ENCODE data around the gene SORCS3.

DNA sequence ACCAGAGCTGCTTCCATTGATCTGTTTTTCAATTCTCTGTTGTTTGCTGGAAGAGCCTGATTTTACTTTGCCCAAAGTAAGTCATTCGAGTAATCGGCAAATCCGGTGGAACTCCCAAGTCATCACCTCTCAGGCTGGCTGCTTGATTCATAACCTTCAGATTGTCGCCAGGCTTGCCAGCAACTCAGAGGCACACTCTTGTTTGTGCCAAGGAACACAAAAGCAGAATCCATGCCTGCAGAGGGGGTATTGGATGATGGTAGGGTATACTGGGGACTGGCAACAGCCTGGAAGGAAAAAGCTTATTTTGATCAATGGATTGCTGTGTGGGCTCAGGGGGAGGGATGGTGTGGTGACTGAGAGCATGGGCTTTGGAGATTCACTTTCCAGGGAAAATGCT lies 542.4 kb downstream of the SORCS3 start:
- TF ChIP-seq, protein P1, sequence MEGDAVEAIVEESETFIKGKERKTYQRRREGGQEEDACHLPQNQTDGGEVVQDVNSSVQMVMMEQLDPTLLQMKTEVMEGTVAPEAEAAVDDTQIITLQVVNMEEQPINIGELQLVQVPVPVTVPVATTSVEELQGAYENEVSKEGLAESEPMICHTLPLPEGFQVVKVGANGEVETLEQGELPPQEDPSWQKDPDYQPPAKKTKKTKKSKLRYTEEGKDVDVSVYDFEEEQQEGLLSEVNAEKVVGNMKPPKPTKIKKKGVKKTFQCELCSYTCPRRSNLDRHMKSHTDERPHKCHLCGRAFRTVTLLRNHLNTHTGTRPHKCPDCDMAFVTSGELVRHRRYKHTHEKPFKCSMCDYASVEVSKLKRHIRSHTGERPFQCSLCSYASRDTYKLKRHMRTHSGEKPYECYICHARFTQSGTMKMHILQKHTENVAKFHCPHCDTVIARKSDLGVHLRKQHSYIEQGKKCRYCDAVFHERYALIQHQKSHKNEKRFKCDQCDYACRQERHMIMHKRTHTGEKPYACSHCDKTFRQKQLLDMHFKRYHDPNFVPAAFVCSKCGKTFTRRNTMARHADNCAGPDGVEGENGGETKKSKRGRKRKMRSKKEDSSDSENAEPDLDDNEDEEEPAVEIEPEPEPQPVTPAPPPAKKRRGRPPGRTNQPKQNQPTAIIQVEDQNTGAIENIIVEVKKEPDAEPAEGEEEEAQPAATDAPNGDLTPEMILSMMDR (IDR thresholded peaks at IDR 0.05), result no peak
- TF ChIP-seq, protein P2, sequence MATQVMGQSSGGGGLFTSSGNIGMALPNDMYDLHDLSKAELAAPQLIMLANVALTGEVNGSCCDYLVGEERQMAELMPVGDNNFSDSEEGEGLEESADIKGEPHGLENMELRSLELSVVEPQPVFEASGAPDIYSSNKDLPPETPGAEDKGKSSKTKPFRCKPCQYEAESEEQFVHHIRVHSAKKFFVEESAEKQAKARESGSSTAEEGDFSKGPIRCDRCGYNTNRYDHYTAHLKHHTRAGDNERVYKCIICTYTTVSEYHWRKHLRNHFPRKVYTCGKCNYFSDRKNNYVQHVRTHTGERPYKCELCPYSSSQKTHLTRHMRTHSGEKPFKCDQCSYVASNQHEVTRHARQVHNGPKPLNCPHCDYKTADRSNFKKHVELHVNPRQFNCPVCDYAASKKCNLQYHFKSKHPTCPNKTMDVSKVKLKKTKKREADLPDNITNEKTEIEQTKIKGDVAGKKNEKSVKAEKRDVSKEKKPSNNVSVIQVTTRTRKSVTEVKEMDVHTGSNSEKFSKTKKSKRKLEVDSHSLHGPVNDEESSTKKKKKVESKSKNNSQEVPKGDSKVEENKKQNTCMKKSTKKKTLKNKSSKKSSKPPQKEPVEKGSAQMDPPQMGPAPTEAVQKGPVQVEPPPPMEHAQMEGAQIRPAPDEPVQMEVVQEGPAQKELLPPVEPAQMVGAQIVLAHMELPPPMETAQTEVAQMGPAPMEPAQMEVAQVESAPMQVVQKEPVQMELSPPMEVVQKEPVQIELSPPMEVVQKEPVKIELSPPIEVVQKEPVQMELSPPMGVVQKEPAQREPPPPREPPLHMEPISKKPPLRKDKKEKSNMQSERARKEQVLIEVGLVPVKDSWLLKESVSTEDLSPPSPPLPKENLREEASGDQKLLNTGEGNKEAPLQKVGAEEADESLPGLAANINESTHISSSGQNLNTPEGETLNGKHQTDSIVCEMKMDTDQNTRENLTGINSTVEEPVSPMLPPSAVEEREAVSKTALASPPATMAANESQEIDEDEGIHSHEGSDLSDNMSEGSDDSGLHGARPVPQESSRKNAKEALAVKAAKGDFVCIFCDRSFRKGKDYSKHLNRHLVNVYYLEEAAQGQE (IDR thresholded peaks at IDR 0.05; ENCODE audit: insufficient read depth in 1 of 2, low read depth in 2 of 2, low read length in 1 of 2), result no peak
- TF ChIP-seq POLR2AphosphoS5 (IDR thresholded peaks at IDR 0.05; ENCODE audit: low read depth, low read length) (no peak), SIN3A (IDR thresholded peaks at IDR 0.05; ENCODE audit: borderline replicate concordance, insufficient read depth, low read depth, low read length) (no peak)
